Chondrocyte (in vitro differentiated cells): Measurements from ENCODE around the gene DPYD. TPM values are rescaled to one million over a fixed set of nuclear protein-coding genes. Genes with fewer than 3 reads are reported as not detected.

Source experiments
- DNase-seq: peaks from one replicate; pipeline ENCODE4 v3.0.0; 2021; ENCODE audit warnings: mixed read lengths, low spot score
- H3K27ac Mint-ChIP-seq: one replicate; pipeline ENCODE4 v1.8.0; 2021; ENCODE audit warnings: mild to moderate bottlenecking, moderate library complexity, mixed read lengths; ENCODE audit not compliant: unreplicated experiment
- H3K27me3 Mint-ChIP-seq: 2 replicates; pipeline ENCODE4 v1.8.0; 2021; ENCODE audit warnings: low read depth, mixed read lengths
- H3K36me3 Mint-ChIP-seq: 2 replicates; pipeline ENCODE4 v1.8.0; 2021; ENCODE audit warnings: low read depth, mixed read lengths
- H3K4me1 Mint-ChIP-seq: 2 replicates; pipeline ENCODE4 v1.8.0; 2021; ENCODE audit warnings: low read depth, mild to moderate bottlenecking, mixed read lengths
- H3K4me3 Mint-ChIP-seq: one replicate; pipeline ENCODE4 v1.8.0; 2021; ENCODE audit warnings: mild to moderate bottlenecking, moderate library complexity, mixed read lengths; ENCODE audit not compliant: unreplicated experiment
- H3K9me3 Mint-ChIP-seq: 2 replicates; pipeline ENCODE4 v1.8.0; 2021; ENCODE audit warnings: low read depth, mixed read lengths
- total RNA-seq: library from RNA; stranded (reverse); gene quantifications from 3 replicates; pipeline ENCODE4 v1.2.1, GENCODE V29; 2021
- TF ChIP-seq, protein P1 (sequence below): fragments of 200-600 bp; sonication (generic); IDR thresholded peaks from 2 replicates; pipeline ENCODE4 v1.5.0; 2021; ENCODE audit warnings: antibody characterized with exemption, mild to moderate bottlenecking, moderate library complexity

The DPYD gene
- total RNA-seq, 1 donor from 2014 or later, result 5.3 TPM

- TF ChIP-seq, protein P1, sequence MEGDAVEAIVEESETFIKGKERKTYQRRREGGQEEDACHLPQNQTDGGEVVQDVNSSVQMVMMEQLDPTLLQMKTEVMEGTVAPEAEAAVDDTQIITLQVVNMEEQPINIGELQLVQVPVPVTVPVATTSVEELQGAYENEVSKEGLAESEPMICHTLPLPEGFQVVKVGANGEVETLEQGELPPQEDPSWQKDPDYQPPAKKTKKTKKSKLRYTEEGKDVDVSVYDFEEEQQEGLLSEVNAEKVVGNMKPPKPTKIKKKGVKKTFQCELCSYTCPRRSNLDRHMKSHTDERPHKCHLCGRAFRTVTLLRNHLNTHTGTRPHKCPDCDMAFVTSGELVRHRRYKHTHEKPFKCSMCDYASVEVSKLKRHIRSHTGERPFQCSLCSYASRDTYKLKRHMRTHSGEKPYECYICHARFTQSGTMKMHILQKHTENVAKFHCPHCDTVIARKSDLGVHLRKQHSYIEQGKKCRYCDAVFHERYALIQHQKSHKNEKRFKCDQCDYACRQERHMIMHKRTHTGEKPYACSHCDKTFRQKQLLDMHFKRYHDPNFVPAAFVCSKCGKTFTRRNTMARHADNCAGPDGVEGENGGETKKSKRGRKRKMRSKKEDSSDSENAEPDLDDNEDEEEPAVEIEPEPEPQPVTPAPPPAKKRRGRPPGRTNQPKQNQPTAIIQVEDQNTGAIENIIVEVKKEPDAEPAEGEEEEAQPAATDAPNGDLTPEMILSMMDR, result no peak
- Mint-ChIP-seq H3K27me3 (no peaks in the 10 kb centered on the region), H3K4me1 (peaks cover 9% of the 10 kb centered on the region), H3K27ac (no peak overlapping the region), H3K4me3 (no peak overlapping the region), H3K9me3 (no peaks in the 10 kb centered on the region), H3K36me3 (no peaks in the 10 kb centered on the region)
- no peak for DNase-seq
Observed at GRCh38 chr1:97200595-97200994, 720.2 kb downstream of the DPYD start.

- Mint-ChIP-seq H3K9me3 (no peaks in the 10 kb centered on the region), H3K27ac (no peak overlapping the region), H3K4me3 (no peak overlapping the region), H3K36me3 (no peaks in the 10 kb centered on the region), H3K27me3 (no peaks in the 10 kb centered on the region), H3K4me1 (peaks cover 26% of the 10 kb centered on the region)
- no peak for DNase-seq
- TF ChIP-seq, protein P1, result no peak
Observed at GRCh38 chr1:97196825-97197516, 723.9 kb downstream of the DPYD start.

GRCh38 chr1:97192872-97193572, 727.8 kb downstream of the DPYD start:
- Mint-ChIP-seq H3K36me3 (peaks cover 2% of the 10 kb centered on the region), H3K9me3 (no peaks in the 10 kb centered on the region), H3K4me1 (peaks cover 25% of the 10 kb centered on the region), H3K27ac (peak overlapping the region; percentile 84), H3K4me3 (no peak overlapping the region), H3K27me3 (no peaks in the 10 kb centered on the region)
- DNase-seq, result no peak
- TF ChIP-seq, protein P1, result peak; percentile 70

DNA sequence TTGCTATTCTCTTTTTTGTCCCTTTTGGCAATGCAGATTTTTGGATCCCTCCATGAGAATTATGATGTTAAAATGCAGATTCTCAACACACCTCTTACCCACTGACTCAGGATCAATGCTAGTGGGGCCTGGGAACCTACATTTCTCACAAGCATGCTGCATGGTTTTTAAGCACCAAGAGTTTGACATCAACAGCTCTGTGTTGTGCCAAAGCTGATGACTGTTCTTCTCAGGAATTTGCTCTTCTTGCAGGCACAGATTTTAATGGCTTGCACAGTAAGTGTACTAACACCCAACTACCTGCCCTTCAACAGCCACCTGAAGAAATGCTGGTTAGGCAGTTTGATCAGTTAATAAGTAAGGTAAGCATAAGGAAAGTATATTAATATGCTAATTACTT, 730.5 kb downstream of the DPYD start:
- H3K36me3 Mint-ChIP-seq, result peaks cover 6% of the 10 kb centered on the region
- TF ChIP-seq, protein P1, result no peak
- H3K4me3 Mint-ChIP-seq, result no peak overlapping the region
- DNase-seq, result no peak
- H3K27me3 Mint-ChIP-seq, result no peaks in the 10 kb centered on the region
- peak overlapping the region; percentile 4 for H3K27ac Mint-ChIP-seq
- H3K9me3 Mint-ChIP-seq, result peaks cover 5% of the 10 kb centered on the region
- H3K4me1 Mint-ChIP-seq, result peaks cover 25% of the 10 kb centered on the region

DNA sequence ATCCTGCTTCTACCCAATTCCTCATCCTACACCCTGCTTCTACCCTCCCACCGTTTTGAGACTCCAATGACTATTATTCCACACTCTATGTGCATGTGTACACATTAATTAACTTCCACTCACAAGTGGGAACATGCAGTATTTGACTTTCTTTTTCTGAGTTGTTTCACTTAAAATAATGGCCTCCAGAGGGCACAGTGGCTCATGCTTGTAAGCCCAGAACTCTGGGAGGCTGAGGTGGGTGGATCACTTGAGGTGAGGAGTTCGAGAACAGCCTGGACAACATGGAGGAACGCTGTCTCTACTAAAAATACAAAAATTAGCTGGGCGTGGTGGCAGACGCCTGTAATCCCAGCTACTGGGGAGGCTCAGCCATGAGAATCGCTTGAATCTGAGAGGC, 734.5 kb downstream of the DPYD start:
- Mint-ChIP-seq H3K36me3 (peaks cover 6% of the 10 kb centered on the region), H3K9me3 (peaks cover 10% of the 10 kb centered on the region), H3K4me3 (no peak overlapping the region), H3K27ac (no peak overlapping the region), H3K4me1 (peaks cover 5% of the 10 kb centered on the region), H3K27me3 (no peaks in the 10 kb centered on the region)
- TF ChIP-seq, protein P1, result peak; percentile 65
- DNase-seq, result no peak
